ENCODE measurements around the gene SEMA6D.

DNA sequence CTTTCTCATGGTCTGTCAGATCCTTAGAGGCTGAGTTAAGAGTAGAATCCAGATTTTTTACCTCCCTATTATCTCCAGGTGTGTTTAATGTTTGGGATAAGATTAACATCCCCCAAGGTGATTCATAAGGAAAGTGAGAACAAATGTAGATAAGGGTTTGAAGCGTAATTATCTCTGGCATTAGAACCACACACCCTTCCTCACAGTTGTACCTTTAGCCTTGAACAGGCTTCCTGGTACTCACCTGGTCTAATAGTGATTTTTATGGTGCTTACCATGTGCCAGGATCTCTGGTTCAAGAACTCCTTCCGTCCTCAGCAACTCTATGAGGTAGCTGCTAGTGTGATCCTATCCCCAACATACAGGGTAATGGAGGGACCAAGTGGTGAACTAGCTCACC lies 27.7 kb downstream of the SEMA6D start:
- TF ChIP-seq, protein P1, sequence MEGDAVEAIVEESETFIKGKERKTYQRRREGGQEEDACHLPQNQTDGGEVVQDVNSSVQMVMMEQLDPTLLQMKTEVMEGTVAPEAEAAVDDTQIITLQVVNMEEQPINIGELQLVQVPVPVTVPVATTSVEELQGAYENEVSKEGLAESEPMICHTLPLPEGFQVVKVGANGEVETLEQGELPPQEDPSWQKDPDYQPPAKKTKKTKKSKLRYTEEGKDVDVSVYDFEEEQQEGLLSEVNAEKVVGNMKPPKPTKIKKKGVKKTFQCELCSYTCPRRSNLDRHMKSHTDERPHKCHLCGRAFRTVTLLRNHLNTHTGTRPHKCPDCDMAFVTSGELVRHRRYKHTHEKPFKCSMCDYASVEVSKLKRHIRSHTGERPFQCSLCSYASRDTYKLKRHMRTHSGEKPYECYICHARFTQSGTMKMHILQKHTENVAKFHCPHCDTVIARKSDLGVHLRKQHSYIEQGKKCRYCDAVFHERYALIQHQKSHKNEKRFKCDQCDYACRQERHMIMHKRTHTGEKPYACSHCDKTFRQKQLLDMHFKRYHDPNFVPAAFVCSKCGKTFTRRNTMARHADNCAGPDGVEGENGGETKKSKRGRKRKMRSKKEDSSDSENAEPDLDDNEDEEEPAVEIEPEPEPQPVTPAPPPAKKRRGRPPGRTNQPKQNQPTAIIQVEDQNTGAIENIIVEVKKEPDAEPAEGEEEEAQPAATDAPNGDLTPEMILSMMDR (IDR thresholded peaks at IDR 0.05; ENCODE audit: low read length) = no peak
- TF ChIP-seq EZH2 (optimal IDR thresholded peaks at IDR 0.05; ENCODE audit: low read depth, low read length) = no peak

All from MM.1S (cell line).